HG03159 (cell line): ENCODE data around the gene DCN.

Source experiments
- ATAC-seq: cut with Tn5 transposase; IDR thresholded peaks from one replicate; pipeline ENCODE4 v1.9.1; 2021; ENCODE audit warnings: mild to moderate bottlenecking, moderate library complexity; ENCODE audit not compliant: unreplicated experiment

Gene DCN

DNA sequence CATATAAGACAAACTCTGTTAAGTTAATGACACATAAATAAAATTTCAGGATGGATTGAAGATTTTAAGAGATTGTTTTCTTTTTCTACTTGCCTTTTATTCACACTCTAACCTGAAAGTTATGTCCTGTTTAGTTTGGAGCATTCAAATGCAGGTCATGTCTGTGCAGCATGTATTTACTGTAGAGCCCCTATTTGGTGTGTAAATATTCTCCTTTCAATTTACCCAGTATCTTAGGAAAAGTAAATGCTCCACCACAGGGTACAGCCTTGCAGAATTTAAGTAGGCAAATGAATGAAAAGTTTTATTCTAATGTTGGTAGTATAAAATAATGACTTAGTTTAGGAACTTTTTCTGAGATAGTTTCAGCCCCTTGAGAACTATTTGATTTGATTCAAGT lies 6.2 kb upstream of the DCN start:
- no peak for ATAC-seq

GRCh38 chr12:91186156-91186555 lies 3.5 kb upstream of the DCN start:
- no peak for ATAC-seq

DNA sequence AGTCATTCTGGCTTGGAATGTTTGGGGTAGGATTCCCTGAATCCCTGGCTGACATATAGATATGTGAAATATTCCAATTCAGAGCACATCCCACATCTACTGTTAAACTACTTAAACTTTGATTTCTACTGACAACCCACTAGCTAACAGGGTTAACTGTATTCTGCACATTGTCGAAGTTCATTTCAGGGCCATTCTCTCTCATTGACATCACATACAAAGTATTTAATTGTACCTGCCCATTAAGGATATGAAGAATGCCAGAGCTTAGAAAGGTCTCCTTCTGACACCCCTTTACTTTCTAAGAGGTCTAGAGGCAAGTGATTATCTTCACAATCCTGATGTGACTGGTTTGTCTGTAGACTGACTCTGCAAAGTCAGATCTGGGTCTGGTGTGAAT lies 2.8 kb upstream of the DCN start:
- no peak for ATAC-seq

DNA sequence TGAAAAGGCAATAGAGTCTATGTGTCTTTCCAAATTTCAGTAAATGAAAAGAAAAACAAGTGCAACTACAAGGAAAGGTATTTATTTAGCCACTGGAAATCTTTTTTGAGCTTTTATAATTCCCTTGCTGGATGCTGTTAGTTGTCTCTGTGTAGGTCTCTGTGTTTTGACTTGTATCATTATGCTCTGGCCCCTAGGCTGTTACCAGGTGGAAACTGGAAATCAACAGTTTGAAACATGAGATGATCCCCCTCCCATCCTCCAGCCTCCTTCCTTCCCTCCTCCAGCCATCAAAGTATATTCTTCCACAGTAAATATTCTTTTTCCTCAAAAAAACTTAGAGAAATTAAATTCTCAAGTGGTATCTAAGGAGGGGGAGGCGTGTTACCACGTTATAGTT lies 934 bp upstream of the DCN start:
- ATAC-seq, result no peak

- ATAC-seq, result no peak
Observed at GRCh38 chr12:91180582-91181395, 1.8 kb downstream of the DCN start.

- no peak for ATAC-seq
Observed at GRCh38 chr12:91179966-91180561, 2.6 kb downstream of the DCN start.

- ATAC-seq, result no peak
Observed at GRCh38 chr12:91179315-91179714, 3.3 kb downstream of the DCN start.

GRCh38 chr12:91178781-91179180 lies 3.8 kb downstream of the DCN start:
- no peak for ATAC-seq

DNA sequence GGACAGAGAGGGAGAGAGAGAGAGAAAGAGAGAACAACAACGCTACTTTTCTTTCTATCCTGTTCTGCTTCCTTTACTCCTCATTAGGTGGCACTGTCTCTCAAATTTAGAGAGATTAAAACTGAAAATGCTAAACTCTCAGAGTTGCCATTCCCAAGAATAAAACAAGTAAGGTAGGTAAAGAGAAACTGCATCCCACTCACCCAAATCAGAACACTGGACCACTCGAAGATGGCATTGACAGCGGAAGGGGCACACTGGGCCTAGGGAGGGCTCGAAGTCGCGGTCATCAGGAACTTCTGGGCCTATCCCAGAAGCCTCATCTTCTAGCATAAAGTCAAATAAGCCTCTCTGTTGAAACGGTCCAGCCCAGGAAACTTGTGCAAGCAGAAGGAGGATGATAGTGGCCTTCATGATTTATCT lies 4.5 kb downstream of the DCN start:
- ATAC-seq, result no peak

DNA sequence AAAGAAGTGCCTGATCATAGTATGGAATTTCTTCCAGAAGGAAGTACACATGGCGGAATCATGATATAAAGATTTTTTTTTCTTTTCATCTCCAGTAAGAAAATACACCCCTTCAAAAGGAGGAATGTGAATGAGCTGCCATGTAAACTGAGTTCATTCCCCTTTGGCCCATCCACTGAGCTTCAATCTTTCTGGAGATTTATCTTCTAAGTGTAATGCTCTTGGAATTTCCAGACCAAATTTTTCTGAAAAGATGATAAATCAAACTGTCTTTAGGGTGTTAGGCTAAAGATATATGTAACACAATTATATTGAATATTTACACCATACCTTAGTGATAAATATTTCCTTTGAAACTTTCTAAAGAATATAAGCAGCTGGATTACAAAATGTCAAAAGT lies 5.2 kb downstream of the DCN start:
- ATAC-seq, result no peak

DNA sequence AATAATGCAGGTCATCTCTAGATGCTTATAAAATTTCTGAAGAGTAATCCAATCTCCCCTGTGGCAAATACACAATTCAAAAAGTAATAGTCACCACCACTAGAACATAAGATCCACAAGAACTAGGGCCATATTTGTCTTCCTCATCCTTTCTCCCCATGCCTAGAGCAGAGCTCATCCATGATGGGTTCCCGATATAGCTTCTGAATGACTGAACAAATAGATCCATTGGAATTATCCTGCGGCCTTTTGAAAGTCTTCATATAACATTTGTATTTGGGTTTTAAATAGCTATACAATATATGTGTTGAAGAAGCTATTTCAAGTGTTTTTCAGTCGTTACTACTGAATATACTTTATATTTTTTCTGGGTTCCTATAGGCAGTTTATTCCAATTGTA lies 5.7 kb downstream of the DCN start:
- no peak for ATAC-seq

GRCh38 chr12:91176358-91176757 lies 6.3 kb downstream of the DCN start:
- ATAC-seq, result no peak

- ATAC-seq, result no peak
Observed at GRCh38 chr12:91173124-91173523, 9.5 kb downstream of the DCN start.

DNA sequence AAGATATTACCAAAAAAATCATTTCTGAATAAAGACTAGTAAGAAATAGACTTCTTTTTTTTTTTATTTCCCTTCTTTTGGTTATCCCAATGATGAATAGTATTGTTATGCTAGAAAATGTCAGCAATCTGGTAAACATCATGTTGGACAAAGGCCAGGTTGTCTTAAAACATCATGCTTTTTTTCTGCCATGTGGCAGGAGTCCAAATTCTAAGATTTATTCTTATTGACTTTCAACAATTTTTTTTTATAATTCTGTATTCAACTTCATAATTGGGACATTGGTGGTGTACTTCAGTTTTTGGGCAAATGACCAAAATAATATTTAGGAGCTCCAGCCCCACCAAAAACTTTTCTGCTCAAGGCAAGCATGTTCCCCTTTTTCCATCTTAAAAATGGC lies 10.5 kb downstream of the DCN start:
- no peak for ATAC-seq

- no peak for ATAC-seq
Observed at GRCh38 chr12:91171476-91171875, 11.1 kb downstream of the DCN start.

GRCh38 chr12:91163116-91163515 lies 19.5 kb downstream of the DCN start:
- no peak for ATAC-seq

DNA sequence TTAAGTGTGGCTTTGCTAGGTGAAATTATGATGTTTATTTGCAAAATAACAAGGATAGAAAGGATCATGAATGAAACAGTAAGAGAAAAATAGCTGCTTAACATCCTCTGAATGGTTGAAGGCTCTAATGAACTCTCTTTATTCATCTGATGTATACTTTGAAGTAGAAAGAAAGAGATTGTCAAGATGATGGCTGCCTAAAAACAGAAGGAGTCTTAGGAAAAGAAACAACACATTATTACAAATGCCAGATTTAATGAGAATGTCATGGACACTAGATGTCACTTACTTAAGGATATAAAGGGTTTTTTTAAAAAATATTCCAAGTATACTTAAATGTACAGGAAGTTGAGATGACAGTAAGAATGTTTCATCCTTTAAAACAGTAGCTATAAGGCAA lies 21.6 kb downstream of the DCN start:
- no peak for ATAC-seq

DNA sequence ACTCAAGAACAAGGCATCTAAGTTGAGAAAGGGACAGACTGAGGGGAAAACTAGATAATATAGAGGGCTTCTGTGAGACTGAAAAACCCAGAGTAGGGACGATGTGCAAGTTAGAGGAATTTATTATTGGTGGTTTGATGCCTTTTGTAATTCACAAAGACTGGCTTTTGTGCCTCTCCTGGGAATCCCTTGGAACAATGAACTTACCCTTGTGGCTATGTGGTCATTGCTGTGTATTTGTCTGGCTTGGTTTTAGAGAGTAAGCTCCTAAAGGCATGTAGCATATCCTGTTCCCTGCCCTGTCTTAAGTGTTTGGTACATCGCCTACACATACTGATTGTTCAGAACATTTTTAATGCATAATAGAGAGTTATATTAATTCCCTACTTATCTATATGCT lies 26.6 kb downstream of the DCN start:
- ATAC-seq, result no peak

DNA sequence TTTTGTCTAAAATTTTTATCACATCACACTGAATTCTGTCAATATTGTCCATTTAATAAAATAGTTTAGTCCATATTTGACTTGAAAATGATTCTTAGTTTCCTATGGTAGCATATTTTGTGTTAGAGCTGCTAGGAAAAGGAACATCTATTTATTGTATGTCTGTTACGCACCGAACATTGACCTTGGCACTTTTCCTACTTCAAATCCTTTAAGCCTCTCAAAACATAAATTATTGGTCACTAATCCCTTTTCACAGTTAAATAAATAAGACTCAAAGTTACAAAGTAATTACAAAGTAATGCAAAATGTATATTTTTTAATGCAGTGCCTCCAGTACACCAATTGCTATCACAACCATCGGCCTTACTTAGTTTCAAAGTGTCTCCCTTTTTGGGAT lies 28.5 kb downstream of the DCN start:
- ATAC-seq, result no peak

- no peak for ATAC-seq
Observed at GRCh38 chr12:91144053-91144452, 38.6 kb downstream of the DCN start.

GRCh38 chr12:91143206-91143605 lies 39.4 kb downstream of the DCN start:
- ATAC-seq, result no peak

DNA sequence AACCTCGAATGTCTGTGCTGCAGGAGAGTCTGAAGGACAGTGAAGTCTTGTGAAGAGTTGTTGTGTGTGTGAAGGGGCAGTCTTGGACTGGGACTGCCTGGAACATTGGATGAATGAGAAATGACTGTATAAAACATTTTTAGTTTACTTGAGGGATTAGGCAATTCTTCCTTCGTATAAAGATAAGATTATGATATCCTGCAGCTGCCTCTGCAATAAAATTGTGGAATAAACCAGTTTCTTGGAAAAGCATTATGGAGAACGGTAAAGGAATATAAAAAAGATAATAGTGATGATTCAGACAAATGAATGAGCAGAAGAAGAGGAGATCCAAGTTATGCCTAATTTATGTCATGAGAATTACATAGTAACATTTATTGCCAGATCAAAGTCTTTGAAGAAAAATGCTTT lies 40.4 kb downstream of the DCN start:
- ATAC-seq, result no peak
